A673 (cell line): ENCODE results near the gene ATRIP. TPM values are rescaled to one million over a fixed set of nuclear protein-coding genes. Genes with fewer than 3 reads are reported as not detected.

Experiments used
- BruUV-seq: library from RNA; stranded (reverse); fragments of 400-500 nt; replicated peaks from 2 replicates; lab custom pipeline; 2021; lab: Mats Ljungman, UMichigan
- CTCF ChIA-PET: fragments of 300-600 bp; sonication (Branson Sonifier 250); formaldehyde crosslinking; loops from one replicate; lab custom pipeline; 2022; ENCODE audit warnings: antibody characterized with exemption; lab: Charles Lee
- POLR2A ChIA-PET: fragments of 300-600 bp; sonication (Branson Sonifier 250); formaldehyde crosslinking; loops from one replicate; lab custom pipeline; 2022; ENCODE audit warnings: antibody characterized with exemption; ENCODE audit not compliant: low non-redundant PET; lab: Charles Lee
- DNase-seq: peaks from one replicate; pipeline ENCODE4 v3.0.0-alpha.2; 2015; ENCODE audit warnings: low spot score
- H3K27ac ChIP-seq: fragments of 200-600 bp; sonication (generic); 2 replicates; pipeline ENCODE4 v1.5.1; 2016; ENCODE audit warnings: mixed run types, low read depth, mild to moderate bottlenecking, mixed read lengths, antibody characterized with exemption, low read length; ENCODE audit not compliant: poor library complexity, severe bottlenecking
- H3K27me3 ChIP-seq: fragments of 200-600 bp; sonication (generic); replicated peaks from 2 replicates; pipeline ENCODE4 v1.6.1; 2017; ENCODE audit warnings: mixed run types, low read depth, mild to moderate bottlenecking, mixed read lengths, antibody characterized with exemption, low read length; ENCODE audit not compliant: insufficient read depth, poor library complexity
- H3K36me3 ChIP-seq: fragments of 200-600 bp; sonication (generic); 2 replicates; pipeline ENCODE4 v1.6.1; 2016; ENCODE audit warnings: mixed run types, mild to moderate bottlenecking, mixed read lengths, antibody characterized with exemption, low read length; ENCODE audit not compliant: insufficient read depth, poor library complexity, severe bottlenecking
- H3K4me1 ChIP-seq: fragments of 200-600 bp; sonication (generic); 2 replicates; pipeline ENCODE4 v1.6.1; 2017; ENCODE audit warnings: mixed run types, mild to moderate bottlenecking, mixed read lengths, antibody characterized with exemption, low read length; ENCODE audit not compliant: insufficient read depth, poor library complexity, severe bottlenecking
- H3K4me3 ChIP-seq: fragments of 200-600 bp; sonication (generic); 2 replicates; pipeline ENCODE4 v1.5.1; 2016; ENCODE audit warnings: low read depth, mixed run types, mild to moderate bottlenecking, mixed read lengths, low read length; ENCODE audit not compliant: poor library complexity, severe bottlenecking
- H3K9me3 ChIP-seq: fragments of 200-600 bp; sonication (generic); 2 replicates; pipeline ENCODE4 v1.6.1; 2016; ENCODE audit warnings: mixed run types, low read depth, mild to moderate bottlenecking, mixed read lengths, antibody characterized with exemption, low read length; ENCODE audit not compliant: poor library complexity, severe bottlenecking
- CTCF ChIP-seq: fragments of 300-800, 200-600 bp; sonication (generic); conservative IDR thresholded peaks from 2 replicates; pipeline ENCODE4 v1.5.1; 2017; ENCODE audit warnings: low read depth, mild to moderate bottlenecking, antibody characterized with exemption, low read length, moderate library complexity, mixed read lengths
- EZH2 ChIP-seq: fragments of 200-600 bp; sonication (generic); IDR thresholded peaks from 2 replicates; pipeline ENCODE4 v1.6.1; 2017; ENCODE audit warnings: borderline replicate concordance, low read depth, mild to moderate bottlenecking, mixed read lengths, antibody characterized with exemption, low read length; ENCODE audit not compliant: poor library complexity, severe bottlenecking
- intact Hi-C: fragments of 100-400 bp; cut with micrococcal nuclease; formaldehyde crosslinking; loops from one replicate; pipeline ENCODE4 v1.10.0; 2022; ENCODE audit not compliant: unreplicated experiment
- total RNA-seq: library from RNA; stranded (reverse); gene quantifications from 2 replicates; pipeline ENCODE4 v1.2.3, GENCODE V29; 2021

ATRIP gene
- total RNA-seq, 1 experiment from 2014 or later, result 9.7 TPM

- Histone ChIP-seq H3K36me3 (no peaks in the 10 kb centered on the region), H3K27ac (peak overlapping the region; percentile 37), H3K4me1 (peaks cover 5% of the 10 kb centered on the region), H3K9me3 (no peaks in the 10 kb centered on the region), H3K4me3 (peak overlapping the region; percentile 50), H3K27me3 (no peaks in the 10 kb centered on the region)
- POLR2A ChIA-PET, result no interaction called here
- intact Hi-C loops, result no loop called here
- TF ChIP-seq EZH2 (no peak), CTCF (no peak)
- CTCF ChIA-PET, result no interaction called here
- DNase-seq, result no peak
- no TSS peak for BruUV-seq
Observed at GRCh38 chr3:48503401-48504050, 57.0 kb downstream of the ATRIP start.

- TF ChIP-seq CTCF, result no peak
- TF ChIP-seq EZH2, result no peak
- POLR2A ChIA-PET, result no interaction called here
- peak; percentile 35 for DNase-seq
Observed at GRCh38 chr3:48504051-48504946, 57.8 kb downstream of the ATRIP start, which contains the start of gene SHISA5. Gene SHISA5 (minus strand): TSS chr3:48504174. CDS start chr3:48504094, 80 bp downstream.

GRCh38 chr3:48505146-48505545, 58.6 kb downstream of the ATRIP start:
- no peak for DNase-seq
- ChIA-PET POLR2A (no interaction called here), CTCF (no interaction called here)
- H3K9me3 ChIP-seq, result no peaks in the 10 kb centered on the region
- peaks cover 5% of the 10 kb centered on the region for H3K4me1 ChIP-seq
- BruUV-seq, result no TSS peak
- H3K36me3 ChIP-seq, result no peaks in the 10 kb centered on the region
- H3K27ac ChIP-seq, result no peak overlapping the region
- intact Hi-C loops, result no loop called here
- H3K27me3 ChIP-seq, result no peaks in the 10 kb centered on the region
- TF ChIP-seq EZH2 (no peak), CTCF (no peak)
- H3K4me3 ChIP-seq, result no peak overlapping the region

More at GRCh38 chr3:48504051-48504946, 57.8 kb downstream of the ATRIP start, which contains the start of gene SHISA5:
- Histone ChIP-seq H3K27ac (peak within 1 kb of the TSS; percentile 37), H3K4me1 (peaks cover 5% of the 10 kb centered on the region), H3K4me3 (peak within 1 kb of the TSS; percentile 50), H3K9me3 (no peaks in the 10 kb centered on the region), H3K27me3 (no peaks in the 10 kb centered on the region), H3K36me3 (no peaks in the 10 kb centered on the region)
- BruUV-seq, result no TSS peak
- intact Hi-C loops, result no loop called here
- CTCF ChIA-PET, result no interaction called here
